K562 (cell line): ENCODE results near the gene NALF2. TPM values are rescaled to one million over a fixed set of nuclear protein-coding genes. Genes with fewer than 3 reads are reported as not detected.

ENCODE experiments used
- ATAC-seq: fragments of 200-7000 bp; cut with Tn5 transposase; 3 replicates; pipeline ENCODE4 v1.9.1; 2020; ENCODE audit warnings: moderate library complexity
- BruUV-seq: library from RNA; stranded (reverse); fragments of 400-500 nt; replicated peaks from 2 replicates; lab custom pipeline; 2021; lab: Mats Ljungman, UMichigan
- CTCF ChIA-PET: fragments of 300-600 bp; formaldehyde crosslinking; extraction: SDS; loops from one replicate; lab custom pipeline; 2021; ENCODE audit warnings: low intra/inter-chr PET ratio; lab: Yijun Ruan, JAX
- POLR2A ChIA-PET: fragments of 300-600, 350-650 bp; sonication (Branson Sonifier 250); formaldehyde crosslinking; extraction: SDS; loops from one replicate; lab custom pipeline; 2021; ENCODE audit warnings: antibody characterized with exemption, inconsistent platforms; lab: Yijun Ruan, JAX
- DNase-seq, 4 experiments: peaks; one replicate each; pipeline versions ENCODE4 v3.0.0 to v3.0.0-alpha.2; 2011 to 2018; ENCODE audit warnings: low spot score in 3 of 4, mixed read lengths in 3 of 4; ENCODE audit errors: extremely low read depth in 1 of 4
- FAIRE-seq: peaks from 2 replicates; lab custom pipeline; 2011; peaks lifted over from hg19 to GRCh38; lab: Jason Lieb, UNC
- H2AFZ ChIP-seq: 2 replicates; pipeline ENCODE4 v1.6.0; 2011; ENCODE audit warnings: low read depth, low read length, control low read depth, inconsistent platforms
- H3K27ac ChIP-seq: fragments of 200-600 bp; 3 replicates; pipeline ENCODE4 v1.8.0; 2011; ENCODE audit warnings: low read depth, mild to moderate bottlenecking, control low read depth, inconsistent platforms, low read length, moderate library complexity, mixed read lengths; ENCODE audit errors: extremely low read depth
- H3K27me3 ChIP-seq, 2 experiments: fragments of 300-600 bp in 1 of 2; 2 replicates in 1 of 2; 3 replicates in 1 of 2; pipeline versions ENCODE4 v1.6.0 to v1.8.0; 2011; ENCODE audit warnings: inconsistent platforms in 2 of 2, low read length in 2 of 2, mild to moderate bottlenecking in 1 of 2, mixed read lengths in 1 of 2, moderate library complexity in 1 of 2; ENCODE audit not compliant: control insufficient read depth in 2 of 2, insufficient read depth in 2 of 2
- H3K36me3 ChIP-seq: fragments of 300-600 bp; 3 replicates; pipeline ENCODE4 v1.8.0; 2011; ENCODE audit warnings: mild to moderate bottlenecking, low read length, inconsistent platforms; ENCODE audit not compliant: control insufficient read depth, insufficient read depth
- H3K4me1 ChIP-seq, 2 experiments: fragments of 200-600 bp in 1 of 2; replicated peaks in 1 of 2; 2 replicates in 1 of 2; 3 replicates in 1 of 2; pipeline versions ENCODE4 v1.5.1 to v1.8.0; 2011; ENCODE audit warnings: inconsistent platforms in 2 of 2, low read length in 2 of 2, mild to moderate bottlenecking in 1 of 2, mixed read lengths in 1 of 2, moderate library complexity in 1 of 2; ENCODE audit not compliant: control insufficient read depth in 2 of 2, insufficient read depth in 2 of 2
- H3K4me2 ChIP-seq: 2 replicates; pipeline ENCODE4 v1.6.1; 2011; ENCODE audit warnings: low read length, control low read depth, inconsistent platforms, mixed read lengths; ENCODE audit not compliant: insufficient read depth
- H3K4me3 ChIP-seq: fragments of 200-600 bp; sonication (generic), shearing (Covaris generic); 2 replicates; pipeline ENCODE4 v1.5.1; 2016; ENCODE audit warnings: control low read depth, inconsistent platforms
- H3K79me2 ChIP-seq: fragments of 200-600 bp; 3 replicates; pipeline ENCODE4 v1.8.0; 2011; ENCODE audit warnings: low read length, inconsistent platforms; ENCODE audit not compliant: control insufficient read depth, insufficient read depth
- H3K9ac ChIP-seq, 2 experiments: 2 replicates each; pipeline versions ENCODE4 v1.6.0 to v1.6.1; 2011; ENCODE audit warnings: low read depth in 2 of 2, low read length in 2 of 2, control low read depth in 1 of 2, inconsistent platforms in 1 of 2, mild to moderate bottlenecking in 1 of 2, mixed read lengths in 1 of 2; ENCODE audit not compliant: insufficient read depth in 1 of 2
- H3K9me1 ChIP-seq: one replicate; pipeline ENCODE4 v1.6.0; 2011; ENCODE audit warnings: inconsistent platforms, mild to moderate bottlenecking, low read length, moderate library complexity; ENCODE audit not compliant: control insufficient read depth, insufficient read depth
- H3K9me3 ChIP-seq: replicated peaks from 2 replicates; pipeline ENCODE4 v1.5.1; 2011; ENCODE audit warnings: low read depth, low read length, inconsistent platforms; ENCODE audit not compliant: control insufficient read depth, insufficient read depth
- H4K20me1 ChIP-seq: replicated peaks from 2 replicates; pipeline ENCODE4 v1.6.1; 2011; ENCODE audit warnings: low read length, inconsistent platforms, mixed read lengths; ENCODE audit not compliant: control insufficient read depth, insufficient read depth
- GTF3C2 ChIP-seq: IDR thresholded peaks from 3 replicates; pipeline ENCODE4 v1.6.1; 2011; ENCODE audit warnings: borderline replicate concordance, mild to moderate bottlenecking, moderate library complexity; ENCODE audit not compliant: insufficient read length; ENCODE audit errors: extremely low read depth
- POLR2B ChIP-seq: fragments of 450-650 bp; IDR thresholded peaks from 2 replicates; pipeline ENCODE4 v1.6.1; 2018; ENCODE audit warnings: low read depth; ENCODE audit not compliant: partially characterized antibody
- RBM17 ChIP-seq: fragments of 200-400 bp; formaldehyde crosslinking; IDR thresholded peaks from 2 replicates; pipeline ENCODE4 v1.6.1; 2017; ENCODE audit warnings: low read depth, mild to moderate bottlenecking, low read length, borderline replicate concordance
- SMAD2 ChIP-seq: fragments of 150-350 bp; IDR thresholded peaks from 2 replicates; pipeline ENCODE4 v1.6.1; 2014; ENCODE audit warnings: low read depth, mild to moderate bottlenecking, low read length
- SRSF7 ChIP-seq: fragments of 200-400 bp; formaldehyde crosslinking; optimal IDR thresholded peaks from 2 replicates; pipeline ENCODE3; 2017; ENCODE audit warnings: mild to moderate bottlenecking, low read depth, low read length
- TFAP4 ChIP-seq: sonication (generic); formaldehyde crosslinking; IDR thresholded peaks from 2 replicates; pipeline ENCODE4 v1.8.0; 2022; ENCODE audit warnings: missing genetic modification reagents, mild to moderate bottlenecking, moderate library complexity, borderline replicate concordance
- ZNF589 ChIP-seq: fragments of 200-800 bp; sonication (Bioruptor generic); IDR thresholded peaks from 2 replicates; pipeline ENCODE4 v1.6.1; 2016; ENCODE audit warnings: low read depth, missing genetic modification characterization, missing compliant biosample characterization
- WGBS: fragments of 100-300 bp; shearing (Covaris generic); methylation state at CpG from one replicate; pipeline ENCODE4 v1.1.6; 2016; ENCODE audit warnings: low coverage, mixed read lengths; ENCODE audit not compliant: insufficient coverage; ENCODE audit errors: missing lambda C conversion rate; 5-methylcytosine and 5-hydroxymethylcytosine counted together
- in situ Hi-C: fragments of 300-500 bp; cut with MboI; formaldehyde crosslinking; loops from 4 replicates; pipeline ENCODE4 v1.15.0; 2018; ENCODE audit warnings: inconsistent platforms, mixed read lengths
- intact Hi-C: fragments of 100-400 bp; cut with micrococcal nuclease; formaldehyde crosslinking; loops from 2 replicates; pipeline ENCODE4 v1.14.2; 2022
- polyA plus RNA-seq, 8 experiments: library from polyadenylated mRNA; depleted of rRNA in 4 of 8; stranded (reverse) in 5 of 8; unstranded in 3 of 8; fragments of >200 nt; fragmentation: Nextera tagmentation in 2 of 8; fragmentation: Illumina TruSeq in 1 of 8; extraction: Ambion mirVana in 2 of 8; extraction: Trizol in 1 of 8; gene quantifications; 2 replicates each; pipeline versions ENCODE4 v1.2.1 to v1.2.3, GENCODE V29; 2011 to 2014; ENCODE audit warnings: inconsistent platforms in 1 of 8, missing spikeins in 1 of 8
- total RNA-seq, 7 experiments: library from RNA; depleted of rRNA in 6 of 7; stranded (reverse); fragments of >200 nt in 6 of 7; fragmentation: Illumina TruSeq in 2 of 7; extraction: Trizol in 2 of 7; gene quantifications; 2 replicates each; pipeline versions ENCODE4 v1.2.1 to v1.2.3, GENCODE V29; 2011 to 2021; ENCODE audit warnings: low replicate concordance in 1 of 7

The NALF2 gene
- total and polyA plus RNA-seq, 9 of the 15 experiments (the other 6 are each of a cell fraction or from before 2014, with no cell fraction given): not detected

GRCh38 chrX:69543572-69543971, 39.4 kb downstream of the NALF2 start:
- intact Hi-C loops: no loop called here
- TF ChIP-seq SMAD2 (no peak), ZNF589 (CRISPR knock-in tag) (no peak), RBM17 (no peak), GTF3C2 (no peak), TFAP4 (CRISPR knock-in tag) (no peak), SRSF7 (no peak), POLR2B (no peak)
- TF ChIP-seq, all 486 proteins: peak for 0
- Histone ChIP-seq H3K27me3 (no peaks in the 10 kb centered on the region), H4K20me1 (no peaks in the 10 kb centered on the region), H3K79me2 (no peaks in the 10 kb centered on the region), H3K4me1 (peaks cover 0 to 1% of the 10 kb centered on the region in 2 experiments; a peak in 2 of 5 replicates), H3K9ac (no peak overlapping the region), H3K9me3 (no peaks in the 10 kb centered on the region), H3K4me2 (no peak overlapping the region), H3K36me3 (no peaks in the 10 kb centered on the region), H3K4me3 (no peak overlapping the region), H3K9me1 (no peaks in the 10 kb centered on the region), H3K27ac (no peak overlapping the region), H2AFZ (no peak overlapping the region)
- FAIRE-seq: no peak
- POLR2A ChIA-PET: no interaction called here
- in situ Hi-C loops: loop anchor here (25.0 kb wide), 1 partner anchor 494 kb away; the partner anchor contains the start of gene AWAT2
- no peak for DNase-seq
- WGBS: 0% methylated on average over 3 of the region's 3 CpGs
- CTCF ChIA-PET: no interaction called here
- BruUV-seq: no TSS peak
- no peak for ATAC-seq
